Measurements from ENCODE around the gene CIDEB. TPM values are rescaled to one million over a fixed set of nuclear protein-coding genes. Genes with fewer than 3 reads are reported as not detected.

The CIDEB gene
- total and polyA plus RNA-seq, 2 of the 13 experiments (the other 11 are each of a cell fraction or from before 2014, with no cell fraction given) = 35.8 to 110 TPM

DNA sequence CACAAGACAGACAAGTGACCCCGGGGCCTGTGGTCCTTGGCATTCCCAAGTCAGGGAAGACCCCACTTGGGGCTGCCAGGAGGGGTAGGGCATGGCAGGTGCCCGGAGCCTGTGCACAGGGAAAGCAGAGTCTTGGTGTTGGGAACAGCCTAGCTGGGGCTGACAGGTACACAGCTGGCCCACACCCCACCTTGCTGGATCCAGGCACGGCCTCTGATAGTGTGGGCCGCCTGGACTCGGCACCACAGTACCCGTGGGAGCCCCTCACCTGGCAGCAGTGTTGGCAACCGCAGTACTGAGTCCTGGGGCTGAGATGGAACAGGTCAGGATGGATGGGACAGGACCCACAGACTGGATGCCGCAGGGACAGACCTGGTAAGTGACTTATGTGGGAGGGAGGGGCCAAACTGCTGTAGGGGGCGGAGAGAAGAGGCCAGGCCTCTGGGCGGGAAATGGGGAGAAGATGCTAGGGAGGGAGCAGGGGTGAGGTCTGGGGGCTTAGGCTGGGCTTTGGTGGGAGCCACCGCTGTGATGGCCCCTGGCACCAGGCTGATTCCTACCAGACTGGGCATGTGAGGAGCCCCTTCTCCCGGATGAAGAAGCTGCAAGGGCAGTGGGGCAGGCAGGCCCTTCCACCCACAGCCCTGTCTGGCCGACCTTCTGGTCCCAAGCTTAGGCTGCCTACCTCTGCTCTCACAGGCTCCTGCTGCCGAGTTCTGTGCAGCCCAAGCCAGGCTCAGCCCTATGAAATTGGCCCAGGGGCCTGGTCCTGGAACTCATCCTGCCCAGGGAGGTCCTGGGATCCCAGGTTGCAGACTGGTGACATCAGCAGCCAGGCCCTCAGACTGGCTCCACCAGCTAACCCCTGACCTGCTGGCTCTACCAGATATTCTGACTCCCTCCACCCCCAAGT lies 44.7 kb downstream of the CIDEB start, which contains the start of gene TGM1 (continued):
- no peak for TF ChIP-seq RBAK (CRISPR knock-in tag; IDR thresholded peaks at IDR 0.05)
- TF ChIP-seq TEAD3 (CRISPR knock-in tag; optimal IDR thresholded peaks at IDR 0.05; ENCODE audit: borderline replicate concordance) = no peak
- 0 out of 2 replicates have a peak, but pooled peaks have one; percentile 33 for TF ChIP-seq MEIS1 (CRISPR knock-in tag; IDR thresholded peaks at IDR 0.05; ENCODE audit: borderline replicate concordance)
- no peak for TF ChIP-seq MTA3 (CRISPR knock-in tag; IDR thresholded peaks at IDR 0.05)
- TF ChIP-seq ZBTB44 (CRISPR knock-in tag; IDR thresholded peaks at IDR 0.05) = no peak
- TF ChIP-seq GLMP (CRISPR knock-in tag; IDR thresholded peaks at IDR 0.05; ENCODE audit: borderline replicate concordance) = no peak
- TF ChIP-seq, protein P1, sequence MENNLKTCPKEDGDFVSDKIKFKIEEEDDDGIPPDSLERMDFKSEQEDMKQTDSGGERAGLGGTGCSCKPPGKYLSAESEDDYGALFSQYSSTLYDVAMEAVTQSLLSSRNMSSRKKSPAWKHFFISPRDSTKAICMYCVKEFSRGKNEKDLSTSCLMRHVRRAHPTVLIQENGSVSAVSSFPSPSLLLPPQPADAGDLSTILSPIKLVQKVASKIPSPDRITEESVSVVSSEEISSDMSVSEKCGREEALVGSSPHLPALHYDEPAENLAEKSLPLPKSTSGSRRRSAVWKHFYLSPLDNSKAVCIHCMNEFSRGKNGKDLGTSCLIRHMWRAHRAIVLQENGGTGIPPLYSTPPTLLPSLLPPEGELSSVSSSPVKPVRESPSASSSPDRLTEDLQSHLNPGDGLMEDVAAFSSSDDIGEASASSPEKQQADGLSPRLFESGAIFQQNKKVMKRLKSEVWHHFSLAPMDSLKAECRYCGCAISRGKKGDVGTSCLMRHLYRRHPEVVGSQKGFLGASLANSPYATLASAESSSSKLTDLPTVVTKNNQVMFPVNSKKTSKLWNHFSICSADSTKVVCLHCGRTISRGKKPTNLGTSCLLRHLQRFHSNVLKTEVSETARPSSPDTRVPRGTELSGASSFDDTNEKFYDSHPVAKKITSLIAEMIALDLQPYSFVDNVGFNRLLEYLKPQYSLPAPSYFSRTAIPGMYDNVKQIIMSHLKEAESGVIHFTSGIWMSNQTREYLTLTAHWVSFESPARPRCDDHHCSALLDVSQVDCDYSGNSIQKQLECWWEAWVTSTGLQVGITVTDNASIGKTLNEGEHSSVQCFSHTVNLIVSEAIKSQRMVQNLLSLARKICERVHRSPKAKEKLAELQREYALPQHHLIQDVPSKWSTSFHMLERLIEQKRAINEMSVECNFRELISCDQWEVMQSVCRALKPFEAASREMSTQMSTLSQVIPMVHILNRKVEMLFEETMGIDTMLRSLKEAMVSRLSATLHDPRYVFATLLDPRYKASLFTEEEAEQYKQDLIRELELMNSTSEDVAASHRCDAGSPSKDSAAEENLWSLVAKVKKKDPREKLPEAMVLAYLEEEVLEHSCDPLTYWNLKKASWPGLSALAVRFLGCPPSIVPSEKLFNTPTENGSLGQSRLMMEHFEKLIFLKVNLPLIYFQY (CRISPR knock-in tag; IDR thresholded peaks at IDR 0.05; ENCODE audit: borderline replicate concordance) = no peak
- TF ChIP-seq MAFG (CRISPR knock-in tag; IDR thresholded peaks at IDR 0.05) = no peak
- TF ChIP-seq GATAD2A (CRISPR knock-in tag; IDR thresholded peaks at IDR 0.05) = no peak
- 0 out of 2 replicates have a peak, but pooled peaks have one; percentile 23 for TF ChIP-seq MXD3 (CRISPR knock-in tag; IDR thresholded peaks at IDR 0.05)
- TF ChIP-seq RARG (CRISPR knock-in tag; IDR thresholded peaks at IDR 0.05; ENCODE audit: low read depth) = no peak
- TF ChIP-seq FOXJ3 (CRISPR knock-in tag; IDR thresholded peaks at IDR 0.05; ENCODE audit: borderline replicate concordance) = no peak
- 0 out of 2 replicates have a peak, but pooled peaks have one; percentile 34 for TF ChIP-seq EED (CRISPR knock-in tag; IDR thresholded peaks at IDR 0.05)
- no peak for TF ChIP-seq ZNF143 (CRISPR knock-in tag; IDR thresholded peaks at IDR 0.05)
- TF ChIP-seq SALL1 (CRISPR knock-in tag; IDR thresholded peaks at IDR 0.05) = no peak
- no peak for TF ChIP-seq HNF4A (CRISPR knock-in tag; IDR thresholded peaks at IDR 0.05)
- no peak for TF ChIP-seq TAF15 (IDR thresholded peaks at IDR 0.05; ENCODE audit: low read depth, low read length, poor library complexity, severe bottlenecking)
- TF ChIP-seq IKZF1 (IDR thresholded peaks at IDR 0.05) = 0 out of 2 replicates have a peak, but pooled peaks have one; percentile 43
- 0 out of 2 replicates have a peak, but pooled peaks have one; percentile 67 for TF ChIP-seq EEA1 (CRISPR knock-in tag; IDR thresholded peaks at IDR 0.05; ENCODE audit: borderline replicate concordance)
- TF ChIP-seq STAT5B (CRISPR knock-in tag; IDR thresholded peaks at IDR 0.05) = no peak

Measured in HepG2 (cell line).